Measurements from ENCODE around the gene YTHDF1.
"Not testable (repeated sequence)": the region's sequence is repeated elsewhere in the genome, so short reads cannot be mapped to it uniquely, and the experiment has no call there.

YTHDF1 gene

DNA sequence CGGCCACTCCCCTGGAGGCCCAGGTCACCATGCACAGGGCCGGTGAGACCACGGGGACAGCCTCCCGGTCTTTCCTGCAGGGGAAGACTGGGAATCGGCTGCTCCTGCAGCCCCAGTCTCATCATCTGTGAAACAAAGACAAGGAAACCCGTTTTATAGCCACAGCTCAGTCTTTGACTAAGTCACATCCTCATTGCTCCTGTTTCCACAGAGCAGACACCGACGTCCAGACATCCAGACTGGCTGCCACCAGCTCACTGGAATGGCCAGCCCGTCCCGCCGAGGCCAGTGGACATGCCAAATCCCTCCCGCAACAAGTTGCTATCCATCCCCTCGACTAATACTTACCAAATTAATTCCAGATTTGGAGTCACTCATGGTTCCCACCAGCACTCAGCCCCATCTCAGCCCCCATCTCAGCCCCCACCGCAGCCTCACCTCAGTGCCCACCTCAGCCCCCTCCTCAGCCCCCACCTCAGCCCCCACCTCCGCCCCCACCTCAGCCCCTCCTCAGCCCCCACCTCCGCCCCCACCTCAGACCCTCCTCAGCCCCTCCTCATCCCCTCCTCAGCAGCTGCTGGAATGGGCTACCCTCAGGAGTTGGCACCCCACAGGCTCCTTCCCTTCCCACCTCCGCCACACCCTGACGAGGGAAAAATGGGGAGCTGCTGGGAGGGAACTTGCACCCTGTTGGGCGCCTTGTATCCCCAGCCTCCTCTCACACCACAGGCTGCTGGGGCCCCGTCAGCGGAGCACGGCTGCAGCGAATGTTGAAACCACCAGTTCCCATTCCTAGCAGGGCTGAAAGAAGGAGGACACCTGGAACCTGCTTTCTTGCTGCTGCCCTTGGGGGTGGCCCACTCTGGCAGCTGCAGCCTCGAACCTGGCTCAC, 48.7 kb downstream of the YTHDF1 start:
- no peak for DNase-seq

DNA sequence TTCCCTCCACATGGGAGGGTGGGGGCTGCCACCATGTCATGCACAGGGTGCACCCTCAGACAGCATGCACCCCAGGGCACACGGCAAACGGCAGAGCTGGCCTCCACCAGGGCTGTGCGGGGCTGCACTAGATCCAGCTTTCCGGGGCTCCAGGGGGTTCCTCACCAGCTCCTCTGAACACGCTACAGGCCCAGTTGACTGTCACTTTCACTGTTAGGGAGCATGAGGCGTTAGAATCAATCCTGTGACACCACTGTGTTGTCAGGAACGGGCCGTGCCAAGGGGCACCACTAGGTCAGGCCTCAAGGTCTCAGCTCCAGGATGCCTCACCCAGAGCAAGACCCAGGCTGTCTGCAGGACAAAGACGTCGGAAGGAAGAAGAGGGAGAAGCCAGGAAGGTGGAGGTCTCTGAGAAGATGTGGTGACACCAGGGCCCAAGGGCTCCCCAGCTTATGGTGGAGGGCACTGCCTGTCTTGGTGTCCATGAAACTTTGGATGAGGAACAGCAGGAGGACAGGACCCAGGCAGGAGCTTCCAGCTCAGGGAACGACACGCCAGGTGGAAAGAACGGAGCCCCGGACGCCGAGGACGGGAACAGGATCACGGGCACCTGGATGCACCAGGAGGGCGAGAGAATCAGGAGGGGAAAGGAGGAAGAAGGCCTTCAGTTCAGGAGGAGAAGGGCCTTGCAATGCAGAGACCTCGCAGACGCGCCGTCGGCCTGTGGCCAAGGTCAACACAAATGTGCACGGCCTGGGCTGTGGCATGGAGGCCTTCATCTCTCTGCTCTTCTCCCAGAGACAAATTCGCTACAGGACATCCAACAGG, 49.5 kb downstream of the YTHDF1 start:
- DNase-seq: no peak

DNA sequence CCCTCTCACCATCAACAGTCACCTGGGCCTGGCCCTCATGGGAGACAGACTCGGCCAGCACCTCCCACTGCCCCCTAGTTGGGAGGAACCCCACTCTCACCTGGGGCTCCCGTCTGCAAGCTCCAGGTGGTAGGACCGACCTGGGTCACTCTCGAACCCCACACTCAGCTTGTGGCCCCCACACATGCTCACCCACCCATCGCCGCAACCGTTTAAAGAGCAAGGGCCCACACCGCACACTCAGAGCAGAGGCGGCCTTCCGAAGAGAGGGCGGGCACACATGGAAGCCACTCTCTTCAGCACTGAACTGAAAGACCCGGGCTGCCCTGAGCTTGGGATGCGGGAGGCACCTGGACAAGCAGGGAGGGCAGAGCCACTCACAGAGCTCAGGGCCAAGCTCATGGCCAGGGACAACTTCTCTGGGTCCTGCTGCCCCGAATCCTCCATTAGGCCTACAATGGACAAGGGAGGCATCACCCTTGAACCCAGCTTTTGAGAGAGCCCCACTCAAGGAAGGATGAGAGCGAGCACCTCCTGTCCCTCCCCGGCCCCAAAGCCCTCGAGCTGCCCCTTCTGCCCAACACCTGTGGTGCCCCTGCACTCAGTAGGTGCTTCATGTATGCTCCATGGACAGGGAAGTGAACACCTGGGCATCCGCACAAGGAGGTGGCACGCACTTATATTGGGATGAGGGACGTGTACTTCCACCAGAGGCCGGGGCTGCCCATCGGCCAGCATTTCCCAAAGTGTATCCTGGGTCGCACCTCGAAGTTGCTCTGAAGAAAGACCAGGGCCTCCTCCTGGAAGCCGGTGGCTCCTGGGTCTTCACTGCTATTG, 50.4 kb downstream of the YTHDF1 start:
- no peak for DNase-seq

DNA sequence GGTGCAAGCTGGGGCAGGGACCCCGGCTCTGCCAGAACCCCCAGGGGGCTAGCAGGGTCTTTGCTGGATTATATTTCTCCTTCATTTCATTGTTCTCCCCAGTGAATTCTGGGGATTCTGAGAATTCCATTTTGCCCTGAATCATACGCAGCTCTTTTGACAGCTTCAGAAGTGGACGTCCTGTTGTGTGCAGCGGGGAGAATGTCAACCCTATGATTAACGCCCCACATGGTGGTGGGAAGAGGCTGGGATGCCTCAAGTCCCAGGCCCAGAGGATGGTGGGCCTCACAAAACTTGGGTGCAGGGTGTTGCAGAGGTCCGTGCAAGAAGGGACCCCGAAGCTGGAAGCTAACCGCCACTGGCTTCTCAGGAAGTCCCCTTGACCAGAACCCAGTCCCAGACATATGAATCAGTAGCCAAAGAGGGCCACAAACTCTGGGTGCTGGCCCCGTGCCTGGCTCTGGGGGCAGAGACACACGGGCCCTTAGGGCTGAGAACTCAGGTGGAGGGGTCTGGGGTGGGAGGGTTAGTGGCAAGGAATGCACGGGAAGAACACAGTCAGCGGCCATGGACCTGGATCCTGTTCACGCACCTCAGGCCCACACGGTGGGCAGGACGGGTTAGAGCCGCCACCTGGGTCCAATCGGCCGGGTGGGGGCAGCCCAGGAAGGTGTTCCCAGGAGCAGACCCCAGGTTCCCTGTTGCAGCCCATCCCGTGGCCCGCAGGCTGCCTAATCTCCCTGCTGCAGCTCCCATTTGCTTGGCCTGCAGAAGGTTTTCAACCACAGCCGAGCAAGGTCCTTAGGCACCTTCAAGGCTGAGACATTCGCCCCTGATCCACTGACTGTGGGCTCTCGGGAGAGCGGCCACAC, 51.2 kb downstream of the YTHDF1 start:
- DNase-seq: no peak

DNA sequence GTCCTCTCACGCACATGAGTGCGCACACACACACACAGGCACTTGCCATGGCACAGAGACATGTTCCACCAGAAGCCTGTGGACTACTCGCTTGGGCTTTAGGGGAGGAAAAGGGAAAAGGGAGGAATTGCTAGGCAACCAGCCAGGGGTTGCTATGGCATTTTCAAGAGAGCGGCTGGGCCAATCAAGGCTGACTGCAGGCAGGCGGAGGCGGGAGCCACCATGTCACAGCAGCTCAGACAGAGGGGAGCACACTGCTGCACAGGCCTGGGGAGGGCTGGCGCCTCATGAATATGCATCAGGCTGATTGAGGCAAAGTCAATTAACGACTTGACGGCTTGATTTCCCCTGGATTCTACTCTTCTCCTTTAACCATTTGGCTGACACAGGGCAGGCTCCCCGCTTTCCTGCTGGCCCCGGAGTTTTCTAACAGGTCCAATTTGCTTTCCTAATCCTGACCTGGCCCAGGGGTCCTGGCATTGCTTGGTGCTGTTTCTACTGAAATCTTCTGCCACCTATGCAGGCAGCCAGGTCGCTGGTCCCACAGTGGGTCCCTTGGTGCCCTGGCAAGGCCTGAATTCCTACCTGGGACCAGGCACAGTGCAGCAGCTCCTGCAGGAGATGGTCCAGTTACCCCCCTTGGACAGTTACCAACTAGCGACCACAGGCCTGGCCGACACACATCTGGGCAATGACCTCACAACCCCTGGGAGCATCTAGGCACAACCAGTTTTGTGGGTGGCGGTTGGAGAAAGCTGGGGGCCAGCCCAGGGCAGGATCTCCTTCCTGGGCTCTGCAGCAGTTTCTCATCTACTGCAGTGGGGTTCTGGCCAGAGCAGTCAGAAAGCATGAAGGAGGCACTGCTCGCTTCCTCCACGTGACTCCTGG, 52.1 kb downstream of the YTHDF1 start:
- no peak for DNase-seq

DNA sequence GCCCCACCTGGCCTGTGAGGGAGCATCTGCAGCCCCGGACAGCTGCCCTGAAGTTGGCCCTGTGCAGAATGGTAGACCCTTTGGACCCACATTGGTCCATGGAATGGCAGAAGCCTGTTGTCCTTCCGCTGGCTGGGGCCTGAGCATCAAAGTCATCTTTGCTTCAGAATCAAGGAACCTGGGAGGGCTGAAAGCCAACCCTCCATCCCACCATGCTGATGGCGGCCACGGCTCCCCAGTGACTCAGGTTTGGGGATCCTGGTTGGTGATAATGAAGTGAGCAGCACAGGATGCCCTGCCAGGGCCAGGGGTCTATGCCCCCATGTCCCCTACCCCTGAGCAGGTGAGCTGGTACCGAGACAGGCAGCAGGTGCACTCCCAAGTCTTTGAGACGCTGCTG, 52.8 kb downstream of the YTHDF1 start:
- no peak for DNase-seq

DNA sequence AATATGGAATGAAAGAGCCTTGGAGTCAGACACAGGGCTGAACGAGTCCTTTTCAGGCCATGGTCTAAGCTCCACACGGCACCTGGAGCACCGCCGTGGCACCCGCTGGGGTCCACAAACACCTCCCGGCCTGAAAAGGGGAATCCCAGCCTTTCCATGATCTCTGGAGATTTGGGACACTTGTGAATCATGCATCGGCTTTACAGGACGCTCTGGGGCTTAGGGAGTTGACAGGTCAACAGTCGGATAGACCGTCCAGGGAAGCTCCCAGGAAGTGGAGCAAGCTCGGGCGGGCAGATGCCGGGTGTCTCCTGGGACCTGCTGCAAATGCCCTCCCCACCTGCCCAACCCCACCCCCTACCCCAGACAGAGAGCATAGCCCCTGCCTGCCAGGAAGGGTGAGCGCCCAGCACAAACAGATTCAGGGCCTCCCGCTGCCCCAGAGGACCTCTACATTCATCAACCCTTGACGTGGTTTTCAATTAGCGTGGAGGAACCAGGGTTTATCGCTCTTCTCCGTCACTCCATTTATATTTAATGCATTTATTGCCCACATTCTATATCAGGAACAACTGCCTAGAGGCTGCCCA, 53.6 kb downstream of the YTHDF1 start:
- DNase-seq: no peak

DNA sequence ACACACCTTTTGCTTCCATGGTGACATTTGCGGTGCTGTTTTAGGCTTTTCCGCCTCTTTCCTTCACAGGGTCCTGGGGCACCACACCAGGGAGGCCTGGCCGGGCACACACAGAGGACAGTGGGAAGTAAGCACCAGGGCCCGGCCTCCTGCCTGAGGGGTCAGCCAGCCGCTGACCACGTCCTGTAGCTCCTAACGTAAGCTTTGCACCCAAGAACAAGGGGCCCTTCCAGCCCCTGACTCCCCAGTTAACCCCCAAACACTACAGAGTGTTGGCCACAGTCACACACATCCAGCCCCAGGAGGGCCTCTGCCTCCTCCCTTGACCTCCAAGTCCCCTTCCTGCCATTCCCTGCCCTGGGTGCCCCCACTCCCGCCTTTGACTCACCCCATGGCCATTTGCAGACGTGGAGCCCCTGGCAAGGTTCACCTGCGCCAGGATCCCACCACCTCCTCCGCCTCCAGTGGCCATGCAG, 54.7 kb downstream of the YTHDF1 start:
- DNase-seq: no peak

DNA sequence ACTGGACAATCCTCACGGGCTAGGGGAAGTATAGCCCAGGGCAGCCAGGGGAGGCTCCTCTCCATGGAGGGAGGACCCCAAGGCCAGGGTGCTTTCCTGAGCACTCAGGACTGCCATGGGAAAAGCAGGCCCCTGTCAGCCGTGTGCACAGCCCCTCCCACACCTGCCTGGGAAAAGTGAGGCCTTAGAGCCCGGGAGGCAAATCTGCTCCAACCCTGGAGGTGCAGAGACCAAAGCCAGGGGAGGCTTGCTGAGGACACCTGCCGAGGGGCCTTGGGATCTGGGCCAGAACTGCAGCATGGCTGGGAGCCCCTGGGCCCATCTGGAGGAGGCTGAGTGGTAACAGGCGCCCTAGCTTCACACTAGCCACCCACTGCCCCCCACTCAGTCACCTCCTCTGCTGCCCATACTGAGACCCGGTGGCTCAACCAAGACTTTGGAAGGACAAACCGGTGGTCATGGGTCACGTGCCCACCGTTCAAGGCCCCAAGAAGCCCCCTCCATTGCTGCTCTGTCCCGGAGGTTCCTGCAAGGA, 55.2 kb downstream of the YTHDF1 start:
- no peak for DNase-seq

DNA sequence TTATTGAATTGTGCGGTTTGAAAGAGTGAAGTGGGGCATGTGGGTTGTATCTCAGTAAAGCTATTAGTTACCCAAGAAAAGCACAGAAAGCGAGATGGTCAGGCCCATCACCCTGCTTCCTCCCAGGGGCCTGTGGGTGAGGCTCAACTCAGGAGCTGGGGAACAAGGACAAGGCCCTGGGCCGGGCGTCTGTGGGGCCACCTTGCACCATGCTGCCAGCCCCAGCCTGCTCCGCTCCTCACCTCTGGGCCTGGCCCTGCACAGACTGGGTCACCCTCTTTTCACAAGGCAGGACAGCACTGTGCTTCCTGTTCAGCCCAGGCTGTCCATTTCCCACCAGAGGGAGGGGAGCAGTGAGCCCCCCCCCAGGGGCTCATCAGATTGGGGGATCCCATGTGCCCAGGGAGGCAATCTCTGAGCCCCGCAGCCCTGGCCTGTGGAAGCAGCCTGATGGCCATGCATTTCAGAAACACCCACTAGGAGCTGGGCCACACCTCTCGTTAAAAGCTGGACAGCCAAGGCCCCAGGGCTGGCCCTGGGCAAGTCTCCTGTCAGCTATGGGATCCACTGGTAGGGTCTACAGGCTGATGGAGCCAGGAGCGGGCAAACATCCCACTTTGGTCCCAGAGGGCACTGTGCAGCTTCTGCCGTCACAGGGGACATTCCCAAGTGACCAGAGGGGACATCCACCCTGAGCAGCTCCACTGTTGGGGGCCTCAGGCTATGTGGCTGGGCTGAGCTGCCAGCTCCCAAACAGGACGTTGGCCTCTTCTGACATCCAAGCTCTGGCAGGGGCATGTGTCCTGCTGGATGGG, 55.9 kb downstream of the YTHDF1 start:
- no peak for DNase-seq

DNA sequence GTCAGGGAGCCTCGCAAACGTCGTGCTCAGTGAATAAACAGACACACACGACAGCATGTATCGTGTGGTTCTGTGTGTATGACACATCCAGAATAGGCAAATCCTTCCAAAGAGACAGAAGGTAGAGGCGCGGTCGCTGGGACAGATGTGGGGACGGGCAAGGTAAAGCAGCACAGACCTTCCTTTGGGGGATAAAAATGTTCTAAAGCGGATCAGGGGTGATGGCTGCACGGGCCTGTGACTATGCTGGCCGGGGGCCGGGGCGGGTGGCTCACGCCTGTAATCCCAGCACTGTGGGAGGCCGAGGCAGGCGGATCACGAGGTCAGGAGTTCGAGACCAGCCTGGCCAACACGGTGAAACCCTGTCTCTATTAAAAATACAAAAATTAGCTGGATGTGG, 56.7 kb downstream of the YTHDF1 start:
- not testable (repeated sequence) for DNase-seq

DNA sequence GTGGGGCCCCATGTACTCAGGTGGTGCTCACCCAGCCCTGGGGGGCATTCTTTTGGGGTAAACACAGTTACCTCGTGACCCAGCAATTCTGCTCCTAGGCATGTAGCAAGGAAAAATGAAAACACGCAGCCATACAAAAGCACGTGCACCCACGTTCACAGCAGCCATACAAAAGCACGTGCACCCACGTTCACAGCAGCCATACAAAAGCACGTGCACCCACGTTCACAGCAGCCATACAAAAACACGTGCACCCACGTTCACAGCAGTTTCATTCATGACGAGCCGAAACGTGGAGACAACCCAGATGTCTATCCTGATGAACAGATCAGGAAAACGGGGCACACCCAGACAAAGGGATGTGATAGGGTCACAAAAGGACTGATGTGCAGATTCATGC, 57.1 kb downstream of the YTHDF1 start:
- DNase-seq: no peak

DNA sequence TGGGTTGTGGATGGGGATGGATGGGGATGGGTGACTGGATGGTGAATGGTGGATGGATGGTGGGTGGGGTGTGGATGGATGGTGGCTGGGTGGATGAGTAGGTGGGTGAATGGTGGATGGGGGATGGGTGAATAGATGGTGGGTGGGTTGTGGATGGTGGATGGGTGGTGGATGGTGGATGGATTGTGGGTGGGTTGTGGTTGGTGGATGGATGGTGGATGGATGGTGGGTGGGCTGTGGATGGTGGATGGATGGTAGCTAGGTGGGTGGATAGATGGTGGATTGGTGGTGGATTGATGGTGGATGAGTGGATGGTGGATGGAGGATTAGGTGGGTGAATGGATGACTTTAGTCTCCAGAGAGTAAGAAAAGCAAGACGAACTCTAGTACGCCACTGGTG, 57.6 kb downstream of the YTHDF1 start:
- DNase-seq: no peak

DNA sequence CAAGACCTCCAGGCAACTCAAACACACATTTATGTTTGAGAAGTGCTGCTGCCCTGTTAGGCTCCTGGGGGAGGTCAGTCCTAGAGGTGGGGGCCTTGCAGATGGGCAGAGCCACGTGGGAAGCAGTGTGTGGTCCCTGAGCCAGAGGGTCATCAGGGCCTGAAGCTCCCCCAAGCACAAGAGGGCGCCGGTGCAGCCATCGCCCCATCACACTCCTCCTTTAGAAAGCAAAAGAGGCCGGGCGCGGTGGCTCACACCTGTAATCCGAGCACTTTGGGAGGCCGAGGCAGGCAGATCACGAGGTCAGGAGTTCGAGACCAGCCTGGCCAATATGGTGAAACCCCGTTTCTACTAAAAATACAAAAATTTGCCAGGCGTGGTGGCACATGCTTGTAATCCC, 58.5 kb downstream of the YTHDF1 start:
- DNase-seq: not testable (repeated sequence)

DNA sequence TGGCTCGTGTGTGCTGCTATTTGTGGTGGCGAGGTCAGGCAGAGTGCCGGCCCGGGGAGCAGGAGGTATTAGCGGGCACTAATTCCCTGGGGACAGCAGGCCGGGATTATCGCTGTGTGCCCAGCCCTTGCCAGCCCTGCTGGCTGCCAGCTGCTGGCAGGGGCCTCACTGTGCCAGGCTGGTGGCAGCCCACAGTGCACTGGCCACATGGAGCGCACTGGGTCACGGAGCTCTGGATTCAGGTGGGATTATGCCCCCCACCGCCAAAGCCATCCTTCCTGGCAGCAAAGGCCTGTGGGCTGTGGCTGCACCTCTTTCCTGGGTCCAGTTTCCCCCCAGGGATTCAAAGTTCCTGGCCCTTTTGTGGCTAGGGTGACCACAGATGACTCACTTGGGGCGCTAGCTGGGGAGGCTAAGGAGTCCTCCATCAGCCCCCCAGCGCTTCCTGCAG, 59.7 kb downstream of the YTHDF1 start:
- DNase-seq: no peak

DNA sequence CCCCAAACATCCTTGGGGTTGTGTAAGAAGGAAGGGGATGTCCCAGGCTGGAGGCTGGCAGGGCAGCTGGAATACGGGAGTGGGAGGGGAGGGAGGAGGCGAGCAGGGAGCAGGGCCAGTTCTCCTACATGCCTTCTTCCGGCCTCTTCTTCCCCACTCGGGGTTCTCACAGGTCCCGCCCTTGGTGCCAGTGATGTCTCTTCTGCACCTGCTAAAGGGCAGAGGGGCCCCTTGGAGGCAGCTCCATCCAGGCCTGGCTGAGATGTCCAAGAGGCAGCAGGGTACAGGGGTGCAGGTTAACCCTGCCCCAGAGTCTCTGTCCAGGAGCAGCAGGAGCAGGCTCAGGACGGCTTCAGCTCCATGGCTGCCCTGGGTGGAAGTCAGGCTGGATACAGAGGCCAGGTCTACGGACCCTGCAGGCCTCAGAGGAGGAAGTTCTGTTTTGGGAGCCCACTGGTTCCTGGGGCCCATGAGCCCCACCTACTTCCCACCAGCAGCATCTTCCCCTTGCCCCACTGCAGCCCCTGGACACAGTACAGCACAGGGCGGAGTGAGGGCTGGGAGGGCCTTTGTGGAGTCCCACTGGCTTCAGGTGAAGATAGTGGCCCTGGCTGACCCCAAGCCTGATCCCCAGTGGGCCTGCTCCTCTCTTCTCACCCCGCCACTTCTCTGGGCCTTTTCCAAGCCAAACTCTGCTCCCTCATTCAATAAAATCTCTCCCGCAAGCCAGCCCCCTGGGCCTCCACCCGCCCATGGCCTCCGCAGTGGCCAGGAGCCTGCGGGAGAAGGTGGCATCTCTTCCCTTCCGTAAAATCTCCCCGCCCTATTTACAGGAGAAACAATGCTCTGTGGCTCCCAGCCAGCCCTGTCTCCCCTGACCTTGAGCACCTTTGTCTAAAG, 60.4 kb downstream of the YTHDF1 start:
- no peak for DNase-seq

DNA sequence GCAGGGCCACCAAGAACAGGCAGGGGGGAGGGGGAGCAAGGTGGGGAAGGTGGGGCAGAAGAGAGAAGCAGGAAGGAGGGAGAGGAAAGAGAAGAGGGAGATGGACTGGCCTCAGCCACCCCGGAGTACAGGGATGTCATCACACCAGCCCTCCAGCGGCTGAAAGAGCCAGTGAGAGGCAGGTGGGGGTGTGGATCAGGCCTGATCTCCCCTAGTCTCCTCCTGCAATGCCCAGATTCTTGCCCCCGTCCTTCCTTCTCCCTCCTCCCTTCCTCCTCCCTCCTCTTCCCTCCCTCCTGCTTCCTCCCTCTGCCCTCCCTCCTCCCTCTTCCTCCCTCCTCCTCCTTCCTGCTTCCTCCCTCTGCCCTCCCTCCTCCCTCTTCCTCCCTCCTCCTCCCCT, 61.5 kb downstream of the YTHDF1 start:
- DNase-seq: no peak
